Adrenal gland (tissue), 12 donors: ENCODE data around the gene LRRC61. TPM values are rescaled to one million over a fixed set of nuclear protein-coding genes. Genes with fewer than 3 reads are reported as not detected.
"Not testable (repeated sequence)": the region's sequence is repeated elsewhere in the genome, so short reads cannot be mapped to it uniquely, and the experiment has no call there.

Experiments
- DNase-seq, 7 donors: peaks; one replicate each; pipeline ENCODE4 v3.0.0-alpha.2; 2019 to 2020
- H3K27ac ChIP-seq, 5 donors: fragments of 200-600 bp; sonication (generic) in 4 of 5; 1 replicate in 3 of 5; 2 replicates in 2 of 5; pipeline versions ENCODE4 v1.5.1 to v1.8.0; 2016 to 2020; ENCODE audit warnings: mild to moderate bottlenecking in 1 of 5
- H3K27me3 ChIP-seq: fragments of 200-600 bp; 2 replicates; pipeline ENCODE4 v1.8.0; 2021
- H3K36me3 ChIP-seq, 2 donors: fragments of 200-600 bp; replicated peaks in 1 of 2; 1 replicate in 1 of 2; 2 replicates in 1 of 2; pipeline versions ENCODE4 v1.5.1 to v1.8.0; 2018 to 2022
- H3K4me1 ChIP-seq, 2 donors: fragments of 200-600 bp; replicated peaks in 1 of 2; 1 replicate in 1 of 2; 2 replicates in 1 of 2; pipeline versions ENCODE4 v1.5.1 to v1.8.0; 2018 to 2021
- H3K4me3 ChIP-seq, 4 donors: fragments of 200-600 bp; sonication (generic) in 3 of 4; one replicate each; pipeline ENCODE4 v1.5.1; 2016 to 2018
- H3K9me3 ChIP-seq, 3 donors: fragments of 200-600 bp; sonication (generic) in 1 of 3; replicated peaks in 1 of 3; 1 replicate in 2 of 3; 2 replicates in 1 of 3; pipeline versions ENCODE4 v1.5.1 to v1.8.0; 2016 to 2021
- CTCF ChIP-seq, 6 experiments: fragments of 450-650 bp in 4 of 6; fragments of 200-600 bp in 2 of 6; sonication (generic) in 1 of 6; IDR thresholded peaks; 1 replicate in 5 of 6; 2 replicates in 1 of 6; pipeline versions ENCODE4 v1.5.1 to v1.8.0; 2016 to 2021; ENCODE audit warnings: antibody characterized with exemption in 6 of 6, mild to moderate bottlenecking in 2 of 6, moderate library complexity in 1 of 6
- POLR2A ChIP-seq, 2 donors: fragments of 450-650 bp; IDR thresholded peaks; one replicate each; pipeline ENCODE4 v1.6.1; 2017; ENCODE audit warnings: antibody characterized with exemption in 2 of 2, mild to moderate bottlenecking in 2 of 2, moderate library complexity in 1 of 2
- WGBS, 4 donors: extraction: QIAGEN DNeasy Blood & Tissue Kit in 2 of 4; methylation state at CpG; one replicate each; pipeline versions ENCODE4 v1.1.5 to v1.1.7; 2013 to 2017; 5-methylcytosine and 5-hydroxymethylcytosine counted together
- intact Hi-C, 2 donors: fragments of 100-400 bp; cut with DNase I; formaldehyde crosslinking; loops; one replicate each; pipeline versions ENCODE4 v1.14.1 to v1.15.0; 2022 to 2023
- polyA plus RNA-seq, 3 donors: library from polyadenylated mRNA; stranded (reverse); fragments of 200-250 nt in 2 of 3; fragments of 350-450 nt in 1 of 3; fragmentation: Illumina TruSeq in 1 of 3; extraction: RNeasy Lipid Tissue Mini Kit (QIAGEN cat#74804) in 1 of 3; gene quantifications; one replicate each; pipeline ENCODE4 v1.2.3, GENCODE V29; 2013 to 2014
- total RNA-seq, 9 donors: library from RNA; depleted of rRNA in 4 of 9; stranded (reverse); fragments of >200 nt in 4 of 9; fragments of 120-200 nt in 1 of 9; fragmentation: NEBNext Ultra II Directional in 1 of 9; extraction: Animal tissue kit (Norgen Biotek cat#: 25700) in 1 of 9; gene quantifications; one replicate each; pipeline versions ENCODE4 v1.1.0 to v1.2.4, GENCODE V29; 2013 to 2023
- donor health status: healthy with polysubstance abuse.
- donor health status: Bipolar disorder and iron deficiency.
- donor health status: DM: yes; HTN: yes; CAD: no.
- donor health status: DM: no; HTN: no; CAD: no.
- donor health status: DM: no; HTN: no; CAD: no.
- donor health status: DM: yes; HTN: yes; CAD: no.

The LRRC61 gene
- total and polyA plus RNA-seq, 12 donors, result 8.6 to 1,435 (median 176) TPM

- H3K9me3 ChIP-seq, DNase-seq, H3K4me1 ChIP-seq, H3K4me3 ChIP-seq, H3K27me3 ChIP-seq, H3K36me3 ChIP-seq, intact Hi-C loops: not testable (repeated sequence)
- H3K27ac ChIP-seq, result peak overlapping the region in 1 of 5 donors; percentile 29
- WGBS, 4 donors, result 85 to 95% (median 92%) methylated on average over 10 to 11 of the region's 11 CpGs
These were observed 17.8 kb upstream of the LRRC61 start for GRCh38 chr7:150305259-150305902.

- H3K4me1 ChIP-seq, H3K9me3 ChIP-seq, DNase-seq, intact Hi-C loops, H3K36me3 ChIP-seq, H3K4me3 ChIP-seq, H3K27ac ChIP-seq, H3K27me3 ChIP-seq: not testable (repeated sequence)
- WGBS, 4 donors, result 54 to 70% (median 65%) methylated on average over 2 of the region's 2 CpGs
These were observed 17.3 kb upstream of the LRRC61 start for GRCh38 chr7:150305903-150306284.

GRCh38 chr7:150306377-150306776, 16.8 kb upstream of the LRRC61 start:
- intact Hi-C loops, H3K27me3 ChIP-seq: not testable (repeated sequence)

GRCh38 chr7:150307129-150307528, 16.0 kb upstream of the LRRC61 start:
- no peak for TF ChIP-seq CTCF (IDR thresholded peaks at IDR 0.05)
- TF ChIP-seq POLR2A (IDR thresholded peaks at IDR 0.05), result no peak
- DNase-seq, result no peak
- Histone ChIP-seq H3K27me3 (no peaks in the 10 kb centered on the region), H3K9me3 (no peaks in the 10 kb centered on the region), H3K4me1 (peaks cover 0 to 5% of the 10 kb centered on the region in 2 donors), H3K36me3 (no peaks in the 10 kb centered on the region), H3K4me3 (no peak overlapping the region), H3K27ac (no peak overlapping the region)
- intact Hi-C loops, result no loop called here
- WGBS, 4 donors, result 74 to 79% (median 76%) methylated on average over 3 of the region's 3 CpGs

More at GRCh38 chr7:150306377-150306776, 16.8 kb upstream of the LRRC61 start:
- DNase-seq, H3K9me3 ChIP-seq, H3K36me3 ChIP-seq, H3K4me3 ChIP-seq, H3K27ac ChIP-seq, H3K4me1 ChIP-seq: not testable (repeated sequence)
- WGBS, 4 donors, result 88 to 92% (median 90%) methylated on average over 4 to 5 of the region's 5 CpGs

- Histone ChIP-seq H3K27me3 (no peaks in the 10 kb centered on the region), H3K27ac (no peak overlapping the region), H3K4me3 (no peak overlapping the region), H3K9me3 (no peaks in the 10 kb centered on the region), H3K4me1 (peaks cover 0 to 13% of the 10 kb centered on the region in 2 donors), H3K36me3 (no peaks in the 10 kb centered on the region)
- 87 to 93% (median 91%) methylated on average over 9 of the region's 9 CpGs for WGBS, 4 donors
- intact Hi-C loops, result no loop called here
- TF ChIP-seq CTCF (IDR thresholded peaks at IDR 0.05) (no peak), POLR2A (IDR thresholded peaks at IDR 0.05) (no peak)
- DNase-seq, result no peak
These were observed 15.3 kb upstream of the LRRC61 start for GRCh38 chr7:150307904-150308303.

GRCh38 chr7:150308575-150308974, 14.6 kb upstream of the LRRC61 start:
- Histone ChIP-seq H3K36me3 (no peaks in the 10 kb centered on the region), H3K4me3 (no peak overlapping the region), H3K27me3 (no peaks in the 10 kb centered on the region), H3K27ac (no peak overlapping the region), H3K9me3 (no peaks in the 10 kb centered on the region), H3K4me1 (peaks cover 5 to 19% of the 10 kb centered on the region in 2 donors)
- DNase-seq, result no peak
- intact Hi-C loops, result no loop called here
- TF ChIP-seq POLR2A (IDR thresholded peaks at IDR 0.05) (no peak), CTCF (IDR thresholded peaks at IDR 0.05) (no peak)
